Hepatocyte (in vitro differentiated cells): ENCODE data around the gene NXN. TPM values are rescaled to one million over a fixed set of nuclear protein-coding genes. Genes with fewer than 3 reads are reported as not detected.
"Not testable (repeated sequence)": the region's sequence is repeated elsewhere in the genome, so short reads cannot be mapped to it uniquely, and the experiment has no call there.

ENCODE experiments used
- DNase-seq: peaks from one replicate; pipeline ENCODE4 v3.0.0-alpha.2; 2016; ENCODE audit warnings: low spot score
- H2AFZ ChIP-seq: fragments of 200-600 bp; sonication (generic); 2 replicates; pipeline ENCODE4 v1.6.0; 2016; ENCODE audit warnings: antibody characterized with exemption, mild to moderate bottlenecking
- H3K27ac ChIP-seq: fragments of 200-600 bp; sonication (generic); 2 replicates; pipeline ENCODE4 v1.5.1; 2016; ENCODE audit warnings: mild to moderate bottlenecking
- H3K27me3 ChIP-seq: fragments of 200-600 bp; sonication (generic); 2 replicates; pipeline ENCODE4 v1.6.1; 2016
- H3K36me3 ChIP-seq: fragments of 200-600 bp; sonication (generic); replicated peaks from 2 replicates; pipeline ENCODE4 v1.5.1; 2016; ENCODE audit warnings: low read depth; ENCODE audit not compliant: insufficient read depth
- H3K4me1 ChIP-seq: fragments of 200-600 bp; sonication (generic); 2 replicates; pipeline ENCODE4 v1.5.1; 2016; ENCODE audit warnings: mild to moderate bottlenecking, moderate library complexity; ENCODE audit not compliant: insufficient read depth
- H3K4me2 ChIP-seq: fragments of 200-600 bp; sonication (generic); 2 replicates; pipeline ENCODE4 v1.6.0; 2016
- H3K4me3 ChIP-seq: fragments of 200-600 bp; sonication (generic); 2 replicates; pipeline ENCODE4 v1.5.1; 2016; ENCODE audit warnings: mild to moderate bottlenecking
- H3K79me2 ChIP-seq: fragments of 200-600 bp; sonication (generic); 2 replicates; pipeline ENCODE4 v1.6.0; 2017; ENCODE audit warnings: mild to moderate bottlenecking
- H3K9me2 ChIP-seq: fragments of 200-600 bp; sonication (generic); replicated peaks from 2 replicates; pipeline ENCODE4 v1.6.0; 2017; ENCODE audit warnings: mild to moderate bottlenecking; ENCODE audit not compliant: insufficient read depth
- H3K9me3 ChIP-seq: fragments of 200-600 bp; sonication (generic); 2 replicates; pipeline ENCODE4 v1.5.1; 2016; ENCODE audit warnings: low read depth, mild to moderate bottlenecking
- H4K20me1 ChIP-seq: fragments of 200-600 bp; sonication (generic); 2 replicates; pipeline ENCODE4 v1.6.0; 2016; ENCODE audit warnings: mild to moderate bottlenecking; ENCODE audit not compliant: insufficient read depth, poor library complexity, severe bottlenecking
- CTCF ChIP-seq: fragments of 200-600 bp; sonication (generic); IDR thresholded peaks from 2 replicates; pipeline ENCODE4 v1.5.1; 2016; ENCODE audit warnings: antibody characterized with exemption, mild to moderate bottlenecking; ENCODE audit not compliant: poor library complexity
- EZH2 ChIP-seq: fragments of 200-600 bp; sonication (generic); IDR thresholded peaks from 2 replicates; pipeline ENCODE4 v1.6.1; 2016; ENCODE audit warnings: antibody characterized with exemption, mild to moderate bottlenecking, borderline replicate concordance
- EZH2phosphoT487 ChIP-seq: fragments of 200-600 bp; sonication (generic); IDR thresholded peaks from one replicate; pipeline ENCODE4 v1.6.1; 2018; ENCODE audit warnings: antibody characterized with exemption, mild to moderate bottlenecking, low read depth, moderate library complexity; ENCODE audit not compliant: unreplicated experiment, severe bottlenecking
- WGBS: methylation state at CpG from one replicate; pipeline ENCODE4 v1.1.6; 2016; ENCODE audit warnings: low lambda C conversion rate; ENCODE audit errors: missing lambda C conversion rate; 5-methylcytosine and 5-hydroxymethylcytosine counted together
- polyA plus RNA-seq: library from polyadenylated mRNA; unstranded; fragments of >200 nt; fragmentation: Nextera tagmentation; extraction: Ambion mirVana; gene quantifications from 2 replicates; pipeline ENCODE4 v1.2.1, GENCODE V29; 2016
- total RNA-seq: library from RNA; depleted of rRNA; stranded (reverse); fragments of >200 nt; gene quantifications from 2 replicates; pipeline ENCODE4 v1.2.3, GENCODE V29; 2014

Gene NXN
- total and polyA plus RNA-seq, 2 experiments from 2014 or later, result 55.0 to 74.1 TPM

- H3K4me1 ChIP-seq, result no peaks in the 10 kb centered on the region
- DNase-seq, result no peak
- no peak overlapping the region for H3K27ac ChIP-seq
- H3K4me3 ChIP-seq, result no peak overlapping the region
- H3K36me3 ChIP-seq, result no peaks in the 10 kb centered on the region
- no peaks in the 10 kb centered on the region for H3K9me2 ChIP-seq
- peaks cover 5% of the 10 kb centered on the region for H3K79me2 ChIP-seq
- no peak overlapping the region for H2AFZ ChIP-seq
- H3K27me3 ChIP-seq, result no peaks in the 10 kb centered on the region
- WGBS, result 81% methylated on average over 12 of the region's 13 CpGs
- H4K20me1 ChIP-seq, result no peaks in the 10 kb centered on the region
- H3K9me3 ChIP-seq, result no peaks in the 10 kb centered on the region
- H3K4me2 ChIP-seq, result no peak overlapping the region
- TF ChIP-seq CTCF (no peak), EZH2 (no peak), EZH2phosphoT487 (no peak)
Measured at GRCh38 chr17:806346-806745, 173.2 kb downstream of the NXN start.

- not testable (repeated sequence) for H3K79me2 ChIP-seq, H3K4me3 ChIP-seq, DNase-seq, H3K4me1 ChIP-seq, H2AFZ ChIP-seq, H3K36me3 ChIP-seq, H3K9me2 ChIP-seq, H3K4me2 ChIP-seq, H3K27me3 ChIP-seq, H3K27ac ChIP-seq, H4K20me1 ChIP-seq, H3K9me3 ChIP-seq
- WGBS, result 98% methylated on average over 9 of the region's 23 CpGs
Measured at GRCh38 chr17:805886-806285, 173.7 kb downstream of the NXN start.

GRCh38 chr17:804541-805435 is 174.8 kb downstream of the NXN start:
- Histone ChIP-seq H3K4me2 (no peak overlapping the region), H2AFZ (no peak overlapping the region), H3K79me2 (peaks cover 5% of the 10 kb centered on the region), H3K9me3 (no peaks in the 10 kb centered on the region), H3K9me2 (no peaks in the 10 kb centered on the region), H3K4me3 (no peak overlapping the region), H3K36me3 (no peaks in the 10 kb centered on the region), H3K27ac (no peak overlapping the region), H3K4me1 (no peaks in the 10 kb centered on the region), H4K20me1 (no peaks in the 10 kb centered on the region), H3K27me3 (no peaks in the 10 kb centered on the region)
- TF ChIP-seq EZH2 (no peak), CTCF (no peak), EZH2phosphoT487 (no peak)
- 95% methylated on average over 38 of the region's 41 CpGs for WGBS
- no peak for DNase-seq

- Histone ChIP-seq H3K27ac (no peak overlapping the region), H3K4me2 (no peak overlapping the region), H3K9me2 (no peaks in the 10 kb centered on the region), H2AFZ (no peak overlapping the region), H3K4me3 (no peak overlapping the region), H3K27me3 (no peaks in the 10 kb centered on the region), H3K9me3 (no peaks in the 10 kb centered on the region), H3K36me3 (no peaks in the 10 kb centered on the region), H3K4me1 (no peaks in the 10 kb centered on the region), H3K79me2 (no peaks in the 10 kb centered on the region), H4K20me1 (no peaks in the 10 kb centered on the region)
- no peak for TF ChIP-seq CTCF
- TF ChIP-seq EZH2phosphoT487, result no peak
- no peak for TF ChIP-seq EZH2
- WGBS, result 92% methylated on average over 35 of the region's 37 CpGs
- no peak for DNase-seq
Measured at GRCh38 chr17:802901-803881, 176.4 kb downstream of the NXN start.
